Endodermal cell (in vitro differentiated cells): ENCODE results near the gene ELAVL2. TPM values are rescaled to one million over a fixed set of nuclear protein-coding genes. Genes with fewer than 3 reads are reported as not detected.

ENCODE experiments used
- DNase-seq: peaks from one replicate; pipeline ENCODE4 v3.0.0-alpha.2; 2017
- H3K27ac ChIP-seq: 2 replicates; pipeline ENCODE4 v1.5.1; 2013; ENCODE audit warnings: mild to moderate bottlenecking, low read depth, low read length, moderate library complexity
- H3K27me3 ChIP-seq: 2 replicates; pipeline ENCODE4 v1.6.1; 2013; ENCODE audit warnings: mild to moderate bottlenecking, low read length, moderate library complexity; ENCODE audit not compliant: insufficient read depth, control insufficient read depth, poor library complexity, severe bottlenecking
- H3K36me3 ChIP-seq: 2 replicates; pipeline ENCODE4 v1.7.0; 2013; ENCODE audit warnings: mild to moderate bottlenecking, low read length, moderate library complexity; ENCODE audit not compliant: control insufficient read depth, insufficient read depth
- H3K4me1 ChIP-seq: one replicate; pipeline ENCODE4 v1.7.0; 2013; ENCODE audit warnings: low read length; ENCODE audit not compliant: control insufficient read depth, insufficient read depth
- H3K4me3 ChIP-seq: 2 replicates; pipeline ENCODE4 v1.5.1; 2013; ENCODE audit warnings: mild to moderate bottlenecking, low read length, moderate library complexity
- H3K9ac ChIP-seq: 2 replicates; pipeline ENCODE4 v1.6.1; 2013; ENCODE audit warnings: mild to moderate bottlenecking, low read length, moderate library complexity; ENCODE audit not compliant: poor library complexity, severe bottlenecking; ENCODE audit errors: extremely low read depth
- H3K9me3 ChIP-seq: 2 replicates; pipeline ENCODE4 v1.6.1; 2013; ENCODE audit warnings: mild to moderate bottlenecking, low read length, moderate library complexity; ENCODE audit not compliant: control insufficient read depth
- H3K27ac Mint-ChIP-seq: 2 replicates; pipeline ENCODE4 v1.8.0; 2020; ENCODE audit warnings: mixed read lengths
- H3K27me3 Mint-ChIP-seq: 2 replicates; pipeline ENCODE4 v1.8.0; 2021; ENCODE audit warnings: mild to moderate bottlenecking, mixed read lengths; ENCODE audit not compliant: insufficient read depth
- H3K36me3 Mint-ChIP-seq: 2 replicates; pipeline ENCODE4 v1.8.0; 2020; ENCODE audit warnings: low read depth, mixed read lengths
- H3K4me1 Mint-ChIP-seq: 2 replicates; pipeline ENCODE4 v1.8.0; 2020; ENCODE audit warnings: mixed read lengths
- H3K4me3 Mint-ChIP-seq: 2 replicates; pipeline ENCODE4 v1.8.0; 2020; ENCODE audit warnings: mild to moderate bottlenecking, moderate library complexity, mixed read lengths
- H3K9me3 Mint-ChIP-seq: 2 replicates; pipeline ENCODE4 v1.8.0; 2020; ENCODE audit warnings: mild to moderate bottlenecking, mixed read lengths
- CTCF ChIP-seq: fragments of 200-600 bp; sonication (generic); conservative IDR thresholded peaks from 2 replicates; pipeline ENCODE4 v1.5.0; 2021; ENCODE audit warnings: antibody characterized with exemption, mild to moderate bottlenecking
- WGBS, 2 experiments: methylation state at CpG; one replicate each; pipeline versions ENCODE4 v1.1.5 to v1.1.7; 2013; ENCODE audit warnings: missing lambda C conversion rate in 2 of 2, mixed read lengths in 1 of 2; ENCODE audit not compliant: insufficient coverage in 1 of 2, insufficient read length in 1 of 2; 5-methylcytosine and 5-hydroxymethylcytosine counted together
- total RNA-seq, 2 donors: library from RNA; stranded (reverse); fragmentation: NEBNext Ultra II Directional in 1 of 2; extraction: Animal tissue kit (Norgen Biotek cat#: 25700) in 1 of 2; gene quantifications; 2 replicates in 1 of 2; 3 replicates in 1 of 2; pipeline ENCODE4 v1.2.1, GENCODE V29; 2021

ELAVL2 gene
- total RNA-seq, 2 donors from 2014 or later = 4.7 to 6.2 TPM

GRCh38 chr9:23730364-23730763 lies 95.7 kb downstream of the ELAVL2 start:
- Histone ChIP-seq H3K9ac (no peak overlapping the region), H3K4me3 (no peak overlapping the region), H3K36me3 (no peaks in the 10 kb centered on the region), H3K27ac (no peak overlapping the region), H3K4me1 (peaks cover 11% of the 10 kb centered on the region), H3K9me3 (no peaks in the 10 kb centered on the region), H3K27me3 (no peaks in the 10 kb centered on the region)
- H3K4me1 Mint-ChIP-seq = peaks cover 16% of the 10 kb centered on the region
- no peak for DNase-seq
- no peak overlapping the region for H3K4me3 Mint-ChIP-seq
- H3K9me3 Mint-ChIP-seq = no peaks in the 10 kb centered on the region
- H3K27me3 Mint-ChIP-seq = no peaks in the 10 kb centered on the region
- TF ChIP-seq CTCF = no peak
- no peaks in the 10 kb centered on the region for H3K36me3 Mint-ChIP-seq
- H3K27ac Mint-ChIP-seq = no peak overlapping the region
- 100% methylated on average over 2 of the region's 2 CpGs; no CpG with 5 or more reads in 1 of the 2 experiments for WGBS, 2 experiments

GRCh38 chr9:23728736-23729135 lies 97.3 kb downstream of the ELAVL2 start:
- H3K9me3 Mint-ChIP-seq = no peaks in the 10 kb centered on the region
- no peak overlapping the region for H3K4me3 ChIP-seq

GRCh38 chr9:23725279-23725946 lies 100.6 kb downstream of the ELAVL2 start:
- no peak overlapping the region for H3K4me3 Mint-ChIP-seq
- H3K36me3 Mint-ChIP-seq = no peaks in the 10 kb centered on the region
- DNase-seq = no peak
- Histone ChIP-seq H3K4me3 (no peak overlapping the region), H3K9ac (no peak overlapping the region), H3K27ac (no peak overlapping the region), H3K27me3 (no peaks in the 10 kb centered on the region), H3K9me3 (no peaks in the 10 kb centered on the region), H3K4me1 (no peaks in the 10 kb centered on the region), H3K36me3 (no peaks in the 10 kb centered on the region)
- WGBS, 2 experiments = 90 to 92% methylated on average over 4 to 6 of the region's 6 CpGs
- no peaks in the 10 kb centered on the region for H3K27me3 Mint-ChIP-seq
- no peak for TF ChIP-seq CTCF
- H3K9me3 Mint-ChIP-seq = no peaks in the 10 kb centered on the region
- no peak overlapping the region for H3K27ac Mint-ChIP-seq
- H3K4me1 Mint-ChIP-seq = peaks cover 4% of the 10 kb centered on the region

More at GRCh38 chr9:23728736-23729135, 97.3 kb downstream of the ELAVL2 start:
- H3K4me3 Mint-ChIP-seq = no peak overlapping the region
- no peaks in the 10 kb centered on the region for H3K27me3 ChIP-seq
- H3K27ac ChIP-seq = no peak overlapping the region
- no peak overlapping the region for H3K27ac Mint-ChIP-seq
- H3K4me1 Mint-ChIP-seq = peaks cover 16% of the 10 kb centered on the region
- no peaks in the 10 kb centered on the region for H3K36me3 Mint-ChIP-seq
- no peak for TF ChIP-seq CTCF
- no peaks in the 10 kb centered on the region for H3K27me3 Mint-ChIP-seq
- H3K9me3 ChIP-seq = no peaks in the 10 kb centered on the region
- 94 to 100% methylated on average over 1 to 2 of the region's 2 CpGs for WGBS, 2 experiments
- H3K9ac ChIP-seq = no peak overlapping the region
- H3K4me1 ChIP-seq = peaks cover 11% of the 10 kb centered on the region
- H3K36me3 ChIP-seq = no peaks in the 10 kb centered on the region
- DNase-seq = no peak
